Measurements from ENCODE around the gene DTD1. TPM values are rescaled to one million over a fixed set of nuclear protein-coding genes. Genes with fewer than 3 reads are reported as not detected.

Gene DTD1
- total RNA-seq, 1 donor from 2014 or later = 19.9 TPM

DNA sequence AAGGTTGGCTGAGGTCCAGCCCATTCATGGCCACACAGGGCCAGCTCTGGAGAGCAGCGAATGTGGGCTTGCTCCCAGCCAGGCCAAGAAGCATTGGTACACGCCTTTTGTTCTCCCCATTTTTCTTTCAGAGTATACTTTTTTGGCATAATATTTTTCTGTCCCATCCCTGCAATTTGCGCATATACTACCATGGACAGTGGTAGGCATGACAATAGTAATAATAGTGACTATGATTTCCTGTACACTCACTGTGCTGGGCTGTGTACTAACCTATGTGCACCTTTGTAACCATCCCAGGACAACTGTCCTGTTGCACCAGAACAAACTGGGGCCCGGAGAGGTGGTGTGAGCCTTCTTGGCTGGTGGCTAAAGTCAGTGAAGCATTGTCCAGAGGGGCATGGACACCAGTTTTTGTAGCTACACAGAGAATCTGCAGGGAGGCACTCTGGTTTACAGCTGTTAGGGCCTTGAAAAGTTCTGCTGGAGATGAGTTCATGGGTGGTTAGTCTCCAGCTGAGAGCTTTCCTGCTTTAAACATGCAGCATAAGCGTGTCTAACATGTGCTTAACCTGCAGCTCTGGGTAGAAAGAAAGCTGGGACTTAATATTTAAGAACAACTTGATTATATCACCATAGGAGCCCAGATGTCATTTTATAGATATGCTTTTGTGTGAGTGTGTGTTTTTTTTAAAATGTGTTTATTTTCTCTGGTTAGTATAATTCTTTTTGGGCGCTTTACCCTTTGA is 38.2 kb downstream of the DTD1 start:
- Histone ChIP-seq H3K27ac (no peak overlapping the region), H3K9me3 (no peaks in the 10 kb centered on the region), H3K36me3 (no peaks in the 10 kb centered on the region), H3K27me3 (no peaks in the 10 kb centered on the region), H3K4me3 (no peak overlapping the region), H3K4me1 (no peaks in the 10 kb centered on the region)
- intact Hi-C loops (cut with DNase I) = no loop called here
- DNase-seq (no peak), ATAC-seq (no peak)
- TF ChIP-seq, protein P1, sequence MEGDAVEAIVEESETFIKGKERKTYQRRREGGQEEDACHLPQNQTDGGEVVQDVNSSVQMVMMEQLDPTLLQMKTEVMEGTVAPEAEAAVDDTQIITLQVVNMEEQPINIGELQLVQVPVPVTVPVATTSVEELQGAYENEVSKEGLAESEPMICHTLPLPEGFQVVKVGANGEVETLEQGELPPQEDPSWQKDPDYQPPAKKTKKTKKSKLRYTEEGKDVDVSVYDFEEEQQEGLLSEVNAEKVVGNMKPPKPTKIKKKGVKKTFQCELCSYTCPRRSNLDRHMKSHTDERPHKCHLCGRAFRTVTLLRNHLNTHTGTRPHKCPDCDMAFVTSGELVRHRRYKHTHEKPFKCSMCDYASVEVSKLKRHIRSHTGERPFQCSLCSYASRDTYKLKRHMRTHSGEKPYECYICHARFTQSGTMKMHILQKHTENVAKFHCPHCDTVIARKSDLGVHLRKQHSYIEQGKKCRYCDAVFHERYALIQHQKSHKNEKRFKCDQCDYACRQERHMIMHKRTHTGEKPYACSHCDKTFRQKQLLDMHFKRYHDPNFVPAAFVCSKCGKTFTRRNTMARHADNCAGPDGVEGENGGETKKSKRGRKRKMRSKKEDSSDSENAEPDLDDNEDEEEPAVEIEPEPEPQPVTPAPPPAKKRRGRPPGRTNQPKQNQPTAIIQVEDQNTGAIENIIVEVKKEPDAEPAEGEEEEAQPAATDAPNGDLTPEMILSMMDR (IDR thresholded peaks at IDR 0.05) = no peak

DNA sequence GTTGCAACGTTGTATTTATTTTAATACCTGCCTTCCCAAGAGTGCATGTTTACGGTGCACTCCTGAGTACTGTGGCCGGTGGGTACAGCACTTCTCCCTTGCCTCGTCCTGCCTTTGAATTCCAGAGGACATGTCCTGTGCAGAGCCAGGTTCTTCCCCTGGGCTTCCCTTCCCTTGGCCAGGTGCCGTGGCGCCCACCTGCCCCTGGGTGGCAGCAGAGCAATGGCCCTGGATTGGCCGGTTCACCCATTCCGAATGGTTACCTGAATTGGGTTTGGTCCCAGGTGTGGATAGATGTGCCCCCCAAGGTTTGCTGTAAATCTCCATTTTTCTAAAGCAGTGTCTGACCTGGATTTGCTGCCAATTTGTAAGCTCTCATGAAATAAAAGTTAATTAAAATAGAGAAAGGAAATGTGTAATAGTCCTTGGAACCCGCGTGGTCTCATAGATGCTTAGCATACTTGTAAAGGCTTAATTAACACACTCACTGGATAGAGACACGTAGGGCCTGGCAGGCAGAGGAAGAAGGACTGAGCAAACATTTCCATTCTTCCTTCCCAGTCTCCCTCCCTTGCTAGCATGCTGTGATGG is 40.6 kb downstream of the DTD1 start:
- H3K36me3 ChIP-seq = no peaks in the 10 kb centered on the region
- no peak overlapping the region for H3K27ac ChIP-seq
- DNase-seq (peak; percentile 66), ATAC-seq (peak; percentile 59)
- no peaks in the 10 kb centered on the region for H3K4me1 ChIP-seq
- intact Hi-C loops (cut with DNase I) = no loop called here
- no peak overlapping the region for H3K4me3 ChIP-seq
- no peaks in the 10 kb centered on the region for H3K27me3 ChIP-seq
- TF ChIP-seq, protein P1 (IDR thresholded peaks at IDR 0.05) = peak; percentile 40
- no peaks in the 10 kb centered on the region for H3K9me3 ChIP-seq

DNA sequence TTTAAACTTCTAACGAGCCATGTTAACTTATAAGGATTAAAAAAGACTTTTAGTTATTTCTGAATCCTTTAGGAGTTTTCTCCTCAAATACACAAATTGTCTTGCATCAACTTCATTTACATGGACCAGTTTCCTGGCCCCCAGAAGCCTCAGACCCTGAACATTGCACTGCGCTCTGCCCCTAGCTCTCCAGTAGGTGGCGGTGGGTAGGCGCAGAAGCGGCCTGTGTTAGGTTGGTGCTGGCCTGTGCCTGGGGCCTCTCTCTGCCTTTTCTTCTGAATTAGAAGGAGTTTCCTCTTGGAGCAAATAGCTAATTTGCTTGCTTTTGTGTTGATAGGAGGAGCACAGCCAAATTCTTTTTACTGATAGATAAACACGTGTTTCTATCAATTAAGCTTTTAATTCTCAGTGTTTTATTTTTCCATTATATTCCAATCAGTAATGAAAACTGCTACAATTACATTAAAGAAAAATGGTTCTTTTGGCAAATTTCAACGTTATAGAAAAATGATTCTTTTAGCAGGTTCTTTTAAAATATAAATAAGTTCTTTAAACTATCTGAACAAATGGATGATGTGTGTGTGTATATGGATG is 44.4 kb downstream of the DTD1 start:
- no peak overlapping the region for H3K4me3 ChIP-seq
- intact Hi-C loops (cut with DNase I) = no loop called here
- H3K4me1 ChIP-seq = no peaks in the 10 kb centered on the region
- H3K36me3 ChIP-seq = no peaks in the 10 kb centered on the region
- DNase-seq (peak; percentile 72), ATAC-seq (peak; percentile 92)
- no peaks in the 10 kb centered on the region for H3K9me3 ChIP-seq
- TF ChIP-seq, protein P1 (IDR thresholded peaks at IDR 0.05) = peak; percentile 90
- no peak overlapping the region for H3K27ac ChIP-seq
- H3K27me3 ChIP-seq = no peaks in the 10 kb centered on the region

DNA sequence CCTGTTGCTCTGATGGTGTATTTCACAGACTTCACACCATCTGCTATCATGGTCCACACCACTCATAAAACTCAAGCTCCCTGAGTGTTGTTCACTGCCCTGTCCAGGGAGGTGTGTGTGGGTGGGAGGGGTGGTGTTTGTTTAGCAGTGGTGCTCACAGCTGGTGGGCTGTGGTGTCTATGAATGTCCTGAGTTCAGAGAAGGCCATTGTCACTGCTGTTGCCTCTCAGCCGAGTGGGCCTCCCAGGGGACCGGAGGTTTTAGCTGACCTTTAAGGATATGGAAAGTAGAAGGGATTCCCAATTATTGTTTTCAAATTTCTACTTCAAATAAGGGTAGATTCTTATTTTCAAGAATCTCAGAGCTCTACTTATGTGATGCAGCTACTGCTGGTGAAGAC is 45.6 kb downstream of the DTD1 start:
- DNase-seq (no peak), ATAC-seq (no peak)
- intact Hi-C loops (cut with DNase I) = no loop called here
- H3K4me3 ChIP-seq = no peak overlapping the region
- no peaks in the 10 kb centered on the region for H3K9me3 ChIP-seq
- TF ChIP-seq, protein P1 (IDR thresholded peaks at IDR 0.05) = no peak
- H3K4me1 ChIP-seq = no peaks in the 10 kb centered on the region
- no peak overlapping the region for H3K27ac ChIP-seq
- no peaks in the 10 kb centered on the region for H3K27me3 ChIP-seq
- no peaks in the 10 kb centered on the region for H3K36me3 ChIP-seq

DNA sequence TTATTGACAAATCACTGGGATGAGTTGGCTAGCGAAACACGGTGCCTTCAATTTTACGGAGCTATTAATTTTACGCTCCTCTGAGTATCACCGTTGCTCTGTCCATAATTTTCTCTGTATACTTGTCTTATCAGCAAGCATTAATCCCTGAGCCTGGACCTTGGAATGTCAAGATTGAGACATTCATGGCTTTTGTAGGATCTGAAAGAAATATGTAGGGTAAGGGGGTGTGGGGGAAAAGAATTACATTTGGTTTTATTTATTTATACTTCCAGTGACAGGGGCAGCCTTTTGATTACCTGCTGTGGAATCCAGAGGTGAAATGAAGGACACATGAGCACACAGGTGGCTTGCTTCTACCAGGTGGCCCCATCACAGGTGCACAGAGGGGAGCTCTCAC is 46.6 kb downstream of the DTD1 start:
- Histone ChIP-seq H3K36me3 (no peaks in the 10 kb centered on the region), H3K27me3 (no peaks in the 10 kb centered on the region), H3K4me3 (no peak overlapping the region), H3K4me1 (no peaks in the 10 kb centered on the region), H3K9me3 (no peaks in the 10 kb centered on the region), H3K27ac (no peak overlapping the region)
- no peak for DNase-seq
- intact Hi-C loops (cut with DNase I) = no loop called here
- TF ChIP-seq, protein P1 (IDR thresholded peaks at IDR 0.05) = no peak
- ATAC-seq = no peak

Measured in upper lobe of right lung (tissue), 1 donor.